ENCODE data around the gene MAPKAP1.

DNA sequence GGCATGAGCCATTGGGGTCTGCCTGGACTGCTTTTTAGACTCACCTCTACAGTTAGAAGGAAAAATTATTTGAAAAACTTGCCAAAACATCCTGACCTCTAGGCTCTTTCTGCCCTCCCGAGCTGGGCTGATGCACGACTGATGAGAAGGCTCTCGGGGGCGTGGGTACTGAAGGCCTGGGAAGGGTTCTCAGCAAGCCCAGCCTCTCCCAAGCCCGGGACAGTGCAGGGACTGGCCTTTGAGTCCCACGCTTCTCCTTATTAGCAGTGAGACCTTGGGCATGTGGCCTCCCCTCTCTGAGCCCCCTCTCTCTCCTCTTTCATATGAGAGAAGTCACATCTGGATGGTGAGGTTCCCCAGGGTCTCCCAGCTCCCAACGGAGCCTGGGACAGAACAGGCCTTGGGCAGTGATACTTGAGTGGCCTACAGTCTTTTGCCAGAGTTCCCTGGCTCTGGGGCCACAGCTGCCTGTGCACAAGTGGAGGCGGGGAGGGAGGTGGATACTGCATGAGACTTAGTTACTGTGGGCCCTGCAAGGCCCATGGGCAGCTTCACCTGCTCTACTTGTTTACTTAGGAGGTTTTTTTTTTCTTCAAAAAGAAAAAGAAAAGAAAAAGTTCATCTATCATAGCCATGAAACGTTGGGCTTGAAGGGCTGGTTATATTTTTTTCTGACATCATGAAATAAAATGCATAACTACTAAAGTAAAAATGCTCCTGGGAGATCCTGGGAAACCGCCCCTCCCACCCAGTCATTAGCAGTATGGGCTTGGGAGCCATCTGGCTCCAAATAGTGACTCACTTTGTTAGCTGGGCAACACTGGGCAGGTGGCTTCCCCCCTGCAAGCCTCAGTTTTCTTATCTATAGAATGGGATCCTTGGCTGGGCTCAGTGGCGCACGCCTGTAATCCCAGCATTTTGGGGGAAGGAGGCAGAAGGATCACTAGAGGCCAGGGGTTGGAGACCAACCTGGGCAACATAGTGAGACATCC is 306.0 kb downstream of the MAPKAP1 start:
- TF ChIP-seq GABPA (IDR thresholded peaks at IDR 0.05; ENCODE audit: low read depth, low read length) (no peak), GABPA (CRISPR knock-in tag; IDR thresholded peaks at IDR 0.05; ENCODE audit: low read depth) (no peak), RARA (CRISPR knock-in tag; IDR thresholded peaks at IDR 0.05) (no peak), BHLHE40 (IDR thresholded peaks at IDR 0.05; ENCODE audit: low read length) (no peak), PCBP1 (IDR thresholded peaks at IDR 0.05; ENCODE audit: borderline replicate concordance, low read depth, low read length) (no peak), ELF4 (CRISPR knock-in tag; IDR thresholded peaks at IDR 0.05; ENCODE audit: borderline replicate concordance) (no peak)
- TF ChIP-seq, protein P1, sequence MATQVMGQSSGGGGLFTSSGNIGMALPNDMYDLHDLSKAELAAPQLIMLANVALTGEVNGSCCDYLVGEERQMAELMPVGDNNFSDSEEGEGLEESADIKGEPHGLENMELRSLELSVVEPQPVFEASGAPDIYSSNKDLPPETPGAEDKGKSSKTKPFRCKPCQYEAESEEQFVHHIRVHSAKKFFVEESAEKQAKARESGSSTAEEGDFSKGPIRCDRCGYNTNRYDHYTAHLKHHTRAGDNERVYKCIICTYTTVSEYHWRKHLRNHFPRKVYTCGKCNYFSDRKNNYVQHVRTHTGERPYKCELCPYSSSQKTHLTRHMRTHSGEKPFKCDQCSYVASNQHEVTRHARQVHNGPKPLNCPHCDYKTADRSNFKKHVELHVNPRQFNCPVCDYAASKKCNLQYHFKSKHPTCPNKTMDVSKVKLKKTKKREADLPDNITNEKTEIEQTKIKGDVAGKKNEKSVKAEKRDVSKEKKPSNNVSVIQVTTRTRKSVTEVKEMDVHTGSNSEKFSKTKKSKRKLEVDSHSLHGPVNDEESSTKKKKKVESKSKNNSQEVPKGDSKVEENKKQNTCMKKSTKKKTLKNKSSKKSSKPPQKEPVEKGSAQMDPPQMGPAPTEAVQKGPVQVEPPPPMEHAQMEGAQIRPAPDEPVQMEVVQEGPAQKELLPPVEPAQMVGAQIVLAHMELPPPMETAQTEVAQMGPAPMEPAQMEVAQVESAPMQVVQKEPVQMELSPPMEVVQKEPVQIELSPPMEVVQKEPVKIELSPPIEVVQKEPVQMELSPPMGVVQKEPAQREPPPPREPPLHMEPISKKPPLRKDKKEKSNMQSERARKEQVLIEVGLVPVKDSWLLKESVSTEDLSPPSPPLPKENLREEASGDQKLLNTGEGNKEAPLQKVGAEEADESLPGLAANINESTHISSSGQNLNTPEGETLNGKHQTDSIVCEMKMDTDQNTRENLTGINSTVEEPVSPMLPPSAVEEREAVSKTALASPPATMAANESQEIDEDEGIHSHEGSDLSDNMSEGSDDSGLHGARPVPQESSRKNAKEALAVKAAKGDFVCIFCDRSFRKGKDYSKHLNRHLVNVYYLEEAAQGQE (IDR thresholded peaks at IDR 0.05; ENCODE audit: borderline replicate concordance in 1 of 2, low read depth in 1 of 2, low read length in 2 of 2): no peak
- TF ChIP-seq, protein P2, sequence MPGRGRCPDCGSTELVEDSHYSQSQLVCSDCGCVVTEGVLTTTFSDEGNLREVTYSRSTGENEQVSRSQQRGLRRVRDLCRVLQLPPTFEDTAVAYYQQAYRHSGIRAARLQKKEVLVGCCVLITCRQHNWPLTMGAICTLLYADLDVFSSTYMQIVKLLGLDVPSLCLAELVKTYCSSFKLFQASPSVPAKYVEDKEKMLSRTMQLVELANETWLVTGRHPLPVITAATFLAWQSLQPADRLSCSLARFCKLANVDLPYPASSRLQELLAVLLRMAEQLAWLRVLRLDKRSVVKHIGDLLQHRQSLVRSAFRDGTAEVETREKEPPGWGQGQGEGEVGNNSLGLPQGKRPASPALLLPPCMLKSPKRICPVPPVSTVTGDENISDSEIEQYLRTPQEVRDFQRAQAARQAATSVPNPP (CRISPR knock-in tag; IDR thresholded peaks at IDR 0.05): no peak

All from HepG2 (cell line).